SU-DHL-6 (cell line): ENCODE measurements around the gene ZNF324.
"Not testable (repeated sequence)": the region's sequence is repeated elsewhere in the genome, so short reads cannot be mapped to it uniquely, and the experiment has no call there.

ENCODE experiments used
- H2AFZ ChIP-seq: fragments of 200-600 bp; sonication (generic); 2 replicates; pipeline ENCODE4 v1.6.1; 2014; ENCODE audit warnings: low read depth, mild to moderate bottlenecking, moderate library complexity, mixed read lengths, antibody characterized with exemption, low read length; ENCODE audit not compliant: severe bottlenecking
- H3F3A ChIP-seq: fragments of 200-600 bp; shearing (Covaris generic); 2 replicates; pipeline ENCODE4 v1.6.0; 2016; ENCODE audit warnings: antibody characterized with exemption, mild to moderate bottlenecking; ENCODE audit not compliant: insufficient read depth
- H3K27ac ChIP-seq: fragments of 200-600 bp; sonication (generic); 2 replicates; pipeline ENCODE4 v1.5.1; 2016; ENCODE audit warnings: low read depth, mild to moderate bottlenecking, low read length, moderate library complexity, mixed read lengths
- H3K27me3 ChIP-seq: fragments of 200-600 bp; sonication (generic), shearing (Covaris generic); 2 replicates; pipeline ENCODE4 v1.6.0; 2014; ENCODE audit warnings: mild to moderate bottlenecking, low read length
- H3K36me3 ChIP-seq: fragments of 200-600 bp; sonication (generic); 2 replicates; pipeline ENCODE4 v1.6.1; 2014; ENCODE audit warnings: mild to moderate bottlenecking, low read length, mixed read lengths
- H3K4me2 ChIP-seq: fragments of 300-600, 200-600 bp; shearing (Covaris generic), sonication (generic); 2 replicates; pipeline ENCODE4 v1.6.0; 2014; ENCODE audit warnings: low read length, low read depth, mild to moderate bottlenecking; ENCODE audit not compliant: poor library complexity, severe bottlenecking
- H3K4me3 ChIP-seq: fragments of 200-600 bp; sonication (generic); 2 replicates; pipeline ENCODE4 v1.5.1; 2014; ENCODE audit warnings: antibody characterized with exemption, low read length, mild to moderate bottlenecking, mixed read lengths; ENCODE audit not compliant: insufficient read depth, poor library complexity, severe bottlenecking
- H3K79me2 ChIP-seq: fragments of 200-600 bp; sonication (generic); 2 replicates; pipeline ENCODE4 v1.6.1; 2014; ENCODE audit warnings: mild to moderate bottlenecking, low read length, moderate library complexity; ENCODE audit not compliant: insufficient read depth
- H3K9ac ChIP-seq: fragments of 200-600 bp; sonication (generic); 2 replicates; pipeline ENCODE4 v1.7.0; 2014; ENCODE audit warnings: mild to moderate bottlenecking, low read length
- H3K9me2 ChIP-seq: fragments of 200-600 bp; sonication (generic); replicated peaks from 2 replicates; pipeline ENCODE4 v1.6.1; 2014; ENCODE audit warnings: low read length; ENCODE audit not compliant: insufficient read depth
- H3K9me3 ChIP-seq: fragments of 200-600 bp; sonication (generic); 2 replicates; pipeline ENCODE4 v1.6.1; 2014; ENCODE audit warnings: low read length, mixed read lengths; ENCODE audit not compliant: insufficient read depth
- H4K20me1 ChIP-seq: fragments of 200-600 bp; sonication (generic); 2 replicates; pipeline ENCODE4 v1.6.1; 2014; ENCODE audit warnings: low read depth, mild to moderate bottlenecking, antibody characterized with exemption, low read length, moderate library complexity, mixed read lengths
- EZH2phosphoT487 ChIP-seq: fragments of 200-600 bp; sonication (generic), shearing (Covaris generic); conservative IDR thresholded peaks from 2 replicates; pipeline ENCODE4 v1.6.1; 2018; ENCODE audit warnings: mild to moderate bottlenecking, antibody characterized with exemption, low read length, moderate library complexity, mixed read lengths
- TF ChIP-seq, protein P1 (sequence below): fragments of 200-600 bp; sonication (generic); IDR thresholded peaks from one replicate; pipeline ENCODE4 v1.5.1; 2017; ENCODE audit warnings: antibody characterized with exemption, mild to moderate bottlenecking, low read length, moderate library complexity; ENCODE audit not compliant: insufficient read depth, poor library complexity, severe bottlenecking

ZNF324 gene

DNA sequence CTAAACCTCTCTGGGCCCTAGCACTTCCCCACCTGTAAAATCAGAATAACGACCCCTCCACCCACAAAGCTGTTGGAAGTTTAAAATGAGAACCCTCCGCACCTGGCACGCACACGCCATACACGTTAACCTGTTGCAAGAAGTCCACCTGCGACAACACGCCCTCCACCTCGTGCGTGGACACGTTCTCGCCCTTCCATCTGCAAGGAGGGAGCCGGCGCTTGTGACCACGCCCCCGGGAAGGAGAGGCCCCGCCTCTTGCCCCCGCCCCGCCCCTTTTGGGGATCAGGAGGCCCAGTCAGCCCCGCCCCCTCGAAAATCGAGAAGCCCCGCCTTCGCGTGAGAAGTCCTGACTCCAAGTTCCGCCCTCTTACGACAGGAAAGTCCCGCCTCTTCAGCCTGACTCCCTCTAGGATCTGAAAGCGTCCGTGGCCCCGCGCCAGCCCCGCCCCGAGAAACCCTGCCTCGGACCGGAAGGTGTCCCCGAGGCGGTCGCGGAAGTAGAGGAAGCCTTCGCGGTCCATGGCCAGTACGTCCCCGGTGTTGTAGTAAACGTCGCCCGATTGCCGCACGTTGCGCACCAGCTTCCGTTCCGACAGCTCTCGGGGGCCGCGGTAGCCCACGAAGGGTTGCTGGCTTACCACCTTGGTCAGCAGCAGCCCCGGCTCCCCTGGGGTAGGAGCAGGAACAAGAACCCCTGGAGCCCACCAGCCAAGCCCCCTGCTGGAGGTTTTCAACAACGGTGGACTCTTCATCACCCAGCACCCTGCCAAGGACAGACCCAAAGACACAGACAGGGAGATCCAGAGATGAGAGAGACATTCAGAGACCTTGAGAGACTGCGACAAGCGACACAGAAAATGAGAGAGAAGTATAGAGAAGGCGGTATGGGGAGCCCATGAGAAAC, 32.4 kb downstream of the ZNF324 start:
- Histone ChIP-seq H2AFZ (peak overlapping the region; percentile 86), H3K9me2 (no peaks in the 10 kb centered on the region), H3K9ac (peak overlapping the region; percentile 59), H3K4me2 (peak overlapping the region; percentile 74), H3K27ac (peak overlapping the region; percentile 53), H4K20me1 (no peaks in the 10 kb centered on the region), H3K4me3 (peak overlapping the region; percentile 66), H3K27me3 (no peaks in the 10 kb centered on the region), H3K9me3 (no peaks in the 10 kb centered on the region), H3K36me3 (no peaks in the 10 kb centered on the region), H3F3A (peaks cover 10% of the 10 kb centered on the region; the same call in 1 of the 2 replicates), H3K79me2 (no peaks in the 10 kb centered on the region)
- TF ChIP-seq, protein P1, sequence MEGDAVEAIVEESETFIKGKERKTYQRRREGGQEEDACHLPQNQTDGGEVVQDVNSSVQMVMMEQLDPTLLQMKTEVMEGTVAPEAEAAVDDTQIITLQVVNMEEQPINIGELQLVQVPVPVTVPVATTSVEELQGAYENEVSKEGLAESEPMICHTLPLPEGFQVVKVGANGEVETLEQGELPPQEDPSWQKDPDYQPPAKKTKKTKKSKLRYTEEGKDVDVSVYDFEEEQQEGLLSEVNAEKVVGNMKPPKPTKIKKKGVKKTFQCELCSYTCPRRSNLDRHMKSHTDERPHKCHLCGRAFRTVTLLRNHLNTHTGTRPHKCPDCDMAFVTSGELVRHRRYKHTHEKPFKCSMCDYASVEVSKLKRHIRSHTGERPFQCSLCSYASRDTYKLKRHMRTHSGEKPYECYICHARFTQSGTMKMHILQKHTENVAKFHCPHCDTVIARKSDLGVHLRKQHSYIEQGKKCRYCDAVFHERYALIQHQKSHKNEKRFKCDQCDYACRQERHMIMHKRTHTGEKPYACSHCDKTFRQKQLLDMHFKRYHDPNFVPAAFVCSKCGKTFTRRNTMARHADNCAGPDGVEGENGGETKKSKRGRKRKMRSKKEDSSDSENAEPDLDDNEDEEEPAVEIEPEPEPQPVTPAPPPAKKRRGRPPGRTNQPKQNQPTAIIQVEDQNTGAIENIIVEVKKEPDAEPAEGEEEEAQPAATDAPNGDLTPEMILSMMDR: peak; percentile 19
- no peak for TF ChIP-seq EZH2phosphoT487

DNA sequence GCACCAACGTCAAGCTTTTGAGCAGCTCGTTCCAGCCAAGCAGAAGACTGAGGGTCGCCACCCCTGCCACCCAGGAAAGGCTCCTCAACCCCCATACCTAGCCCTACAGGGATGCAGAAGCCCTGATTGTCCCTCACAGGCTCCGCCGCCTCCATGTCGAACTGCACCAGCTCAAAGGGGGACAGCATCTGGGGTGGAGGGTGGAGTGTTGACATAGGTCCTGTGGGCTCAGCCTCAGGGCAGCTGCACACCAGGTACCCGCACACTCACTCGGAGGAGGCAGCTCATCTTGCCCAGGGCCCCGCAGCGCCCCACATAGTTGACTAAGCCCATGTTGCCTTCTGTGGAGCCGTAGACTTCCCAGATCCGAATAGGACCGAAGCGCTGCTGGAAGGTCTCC, 33.4 kb downstream of the ZNF324 start:
- H3K4me3 ChIP-seq: peak overlapping the region; percentile 66
- no peak overlapping the region for H3K4me2 ChIP-seq
- H3K27ac ChIP-seq: no peak overlapping the region
- H2AFZ ChIP-seq: no peak overlapping the region
- H4K20me1 ChIP-seq: no peaks in the 10 kb centered on the region
- H3K9me2 ChIP-seq: no peaks in the 10 kb centered on the region
- no peaks in the 10 kb centered on the region for H3K27me3 ChIP-seq
- H3K9ac ChIP-seq: no peak overlapping the region
- H3F3A ChIP-seq: peaks cover 10% of the 10 kb centered on the region; the same call in 1 of the 2 replicates
- TF ChIP-seq EZH2phosphoT487: no peak
- TF ChIP-seq, protein P1: no peak
- H3K36me3 ChIP-seq: no peaks in the 10 kb centered on the region
- no peaks in the 10 kb centered on the region for H3K79me2 ChIP-seq
- H3K9me3 ChIP-seq: no peaks in the 10 kb centered on the region

DNA sequence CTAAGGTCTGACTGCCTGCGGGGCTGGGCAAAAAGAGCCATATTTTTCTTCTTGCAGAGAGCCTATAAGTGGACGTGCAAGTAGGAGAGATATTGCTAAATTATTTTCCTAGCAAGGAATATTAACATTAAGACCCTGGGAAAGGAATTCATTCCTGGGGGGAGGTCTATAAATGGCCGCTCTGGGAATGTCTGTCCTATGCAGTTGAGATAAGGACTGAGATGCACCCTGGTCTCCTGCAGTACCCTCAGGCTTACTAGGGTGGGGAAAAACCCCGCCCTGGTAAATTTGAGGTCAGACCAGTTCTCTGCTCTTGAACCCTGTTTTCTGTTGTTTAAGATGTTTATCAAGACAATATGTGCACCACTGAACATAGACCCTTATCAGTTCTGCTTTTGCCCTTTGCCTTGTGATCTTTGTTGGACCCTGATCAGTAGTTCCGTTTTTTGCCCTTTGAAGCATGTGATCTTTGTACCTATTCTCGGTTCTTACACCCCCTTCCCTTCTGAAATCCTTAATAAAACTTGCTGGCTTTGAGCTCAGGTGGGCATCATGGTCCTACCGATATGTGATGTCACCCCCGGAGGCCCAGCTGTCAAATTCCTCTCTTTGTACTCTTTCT, 40.8 kb downstream of the ZNF324 start:
- not testable (repeated sequence) for H3K27me3 ChIP-seq, H4K20me1 ChIP-seq, H3K9ac ChIP-seq, H3K9me3 ChIP-seq, H3K9me2 ChIP-seq, H3K4me2 ChIP-seq, H3K36me3 ChIP-seq, H2AFZ ChIP-seq, H3F3A ChIP-seq, H3K4me3 ChIP-seq, H3K27ac ChIP-seq, H3K79me2 ChIP-seq

DNA sequence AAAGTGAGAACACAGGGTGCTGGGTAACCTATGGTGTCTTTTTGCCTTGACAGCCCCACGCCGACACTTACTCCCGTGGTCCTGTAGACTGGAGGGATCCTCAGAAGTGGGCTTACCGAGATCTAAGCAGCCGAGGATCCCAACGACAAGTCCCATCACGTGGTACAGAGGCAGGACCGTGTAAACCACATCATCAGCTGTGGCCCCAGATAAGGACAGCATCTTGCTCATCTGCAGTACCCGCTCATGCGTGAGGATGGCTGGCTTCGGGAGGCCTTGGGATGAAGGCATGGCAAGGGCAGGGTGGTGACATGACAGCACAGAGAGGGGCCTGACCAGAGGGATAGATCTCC, 42.8 kb downstream of the ZNF324 start:
- TF ChIP-seq, protein P1: no peak
- no peak for TF ChIP-seq EZH2phosphoT487
- H4K20me1 ChIP-seq: no peaks in the 10 kb centered on the region
- H3K36me3 ChIP-seq: no peaks in the 10 kb centered on the region
- H2AFZ ChIP-seq: no peak overlapping the region
- H3K9me3 ChIP-seq: no peaks in the 10 kb centered on the region
- no peaks in the 10 kb centered on the region for H3F3A ChIP-seq
- no peak overlapping the region for H3K27ac ChIP-seq
- no peaks in the 10 kb centered on the region for H3K27me3 ChIP-seq
- H3K4me2 ChIP-seq: no peak overlapping the region
- no peak overlapping the region for H3K9ac ChIP-seq
- no peak overlapping the region for H3K4me3 ChIP-seq
- peaks cover 4% of the 10 kb centered on the region for H3K79me2 ChIP-seq
- H3K9me2 ChIP-seq: no peaks in the 10 kb centered on the region
